ENCODE measurements around the gene PRC1.
A peak's percentile ranks its signal among the peaks of the same experiment; 100 is the strongest.

Gene PRC1

GRCh38 chr15:90954712-90955623, 39.4 kb downstream of the PRC1 start, which contains the start of gene RCCD1:
Gene RCCD1 (plus strand): TSS chr15:90954884. CDS start chr15:90956735, 1,851 bp downstream.
- peak; percentile 96 for DNase-seq

- no peak for DNase-seq
Observed at GRCh38 chr15:90953947-90954711, 40.2 kb downstream of the PRC1 start.

- no peak for DNase-seq
Observed at GRCh38 chr15:90952901-90953677, 41.2 kb downstream of the PRC1 start.

GRCh38 chr15:90950676-90951075, 43.7 kb downstream of the PRC1 start:
- no peak for DNase-seq

DNA sequence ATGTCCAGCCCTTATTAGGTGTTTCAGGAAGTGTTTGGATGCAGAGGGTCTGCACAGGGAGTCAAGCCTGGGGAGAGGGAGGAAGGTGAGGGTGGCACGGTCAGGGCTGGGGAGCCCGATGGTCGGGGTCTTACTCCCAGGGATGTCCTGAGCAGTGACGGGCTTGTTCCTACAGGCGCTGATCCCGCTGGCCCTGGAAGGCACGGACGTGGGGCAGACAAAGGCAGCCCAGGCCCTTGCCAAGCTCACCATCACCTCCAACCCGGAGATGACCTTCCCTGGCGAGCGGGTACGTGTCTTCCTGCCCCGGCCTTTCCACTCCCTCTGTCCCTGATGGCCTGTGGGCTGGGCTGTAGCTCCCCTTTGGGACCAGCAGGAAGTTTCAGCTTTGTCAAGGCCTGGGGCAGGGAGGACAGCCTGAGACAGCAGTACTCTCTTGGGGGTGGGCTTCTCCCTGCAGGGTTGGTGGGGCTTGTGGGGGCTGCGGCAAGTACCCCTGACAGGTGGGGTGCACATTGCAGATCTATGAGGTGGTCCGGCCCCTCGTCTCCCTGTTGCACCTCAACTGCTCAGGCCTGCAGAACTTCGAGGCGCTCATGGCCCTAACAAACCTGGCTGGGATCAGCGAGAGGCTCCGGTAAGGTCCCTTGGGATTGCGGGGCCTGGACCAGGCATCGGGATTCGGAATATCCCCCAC, 44.2 kb downstream of the PRC1 start:
- DNase-seq, result no peak

DNA sequence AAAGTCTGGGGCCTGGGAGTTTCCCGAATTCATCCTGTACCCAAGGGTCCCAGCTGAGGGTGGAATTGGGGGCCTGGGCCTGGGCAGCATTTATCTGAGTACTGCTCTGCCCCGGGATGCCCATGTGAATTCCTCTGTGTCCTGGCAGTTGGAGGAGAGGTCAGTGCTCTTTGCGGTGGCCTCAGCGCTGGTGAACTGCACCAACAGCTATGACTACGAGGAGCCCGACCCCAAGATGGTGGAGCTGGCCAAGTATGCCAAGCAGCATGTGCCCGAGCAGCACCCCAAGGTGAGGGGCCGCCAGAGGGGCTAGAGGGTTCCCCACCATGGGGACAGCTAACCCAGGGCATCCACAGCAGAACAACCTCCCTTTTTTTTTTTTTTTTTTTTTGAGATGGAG, 45.8 kb downstream of the PRC1 start:
- DNase-seq, result no peak

- DNase-seq, result no peak
Observed at GRCh38 chr15:90947577-90948357, 46.6 kb downstream of the PRC1 start.

GRCh38 chr15:90946941-90947576, 47.3 kb downstream of the PRC1 start:
- no peak for DNase-seq

- no peak for DNase-seq
Observed at GRCh38 chr15:90946538-90946937, 47.8 kb downstream of the PRC1 start.

DNA sequence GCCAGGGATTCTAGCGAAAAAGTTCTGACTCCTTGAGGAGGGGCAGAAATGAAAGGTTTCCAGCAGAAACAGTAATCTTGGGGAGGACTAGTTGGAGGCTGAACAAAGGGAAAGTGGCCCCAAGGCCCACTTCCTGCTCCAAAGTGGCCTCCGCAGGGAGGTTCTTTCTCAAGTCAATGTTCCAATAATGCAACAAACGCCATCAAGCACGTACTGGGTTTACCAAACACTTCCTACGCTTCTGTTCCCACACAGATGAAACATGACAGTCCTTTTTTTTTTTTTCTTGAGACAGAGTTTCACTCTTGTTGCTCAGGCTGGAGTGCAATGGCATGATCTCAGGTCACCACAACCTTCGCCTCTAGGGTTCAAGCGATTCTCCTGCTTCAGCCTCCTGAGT, 49.2 kb downstream of the PRC1 start:
- no peak for DNase-seq

GRCh38 chr15:90942354-90943120, 51.8 kb downstream of the PRC1 start:
- DNase-seq, result no peak

DNA sequence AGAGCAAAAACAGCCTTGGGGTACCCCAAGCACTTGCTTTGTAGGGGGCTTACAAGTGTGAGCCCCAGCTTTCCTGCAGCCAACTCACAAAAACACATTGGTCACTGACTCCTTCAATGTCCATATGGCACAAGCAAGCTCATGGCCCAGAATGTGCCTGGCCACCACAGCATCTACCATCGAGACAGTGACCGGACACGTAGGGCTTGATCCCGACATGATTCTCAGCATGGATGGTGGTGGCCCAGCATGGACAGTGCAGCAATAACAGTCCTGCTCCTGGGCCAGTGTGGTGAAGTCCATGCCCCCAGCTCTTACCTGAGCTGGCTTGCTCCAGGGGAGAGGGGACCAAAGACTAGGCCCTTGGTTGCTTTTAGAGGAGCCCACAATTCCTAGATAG, 53.3 kb downstream of the PRC1 start:
- no peak for DNase-seq

- DNase-seq, result no peak
Observed at GRCh38 chr15:90939756-90940155, 54.6 kb downstream of the PRC1 start.

- DNase-seq, result no peak
Observed at GRCh38 chr15:90938261-90938660, 56.1 kb downstream of the PRC1 start.

DNA sequence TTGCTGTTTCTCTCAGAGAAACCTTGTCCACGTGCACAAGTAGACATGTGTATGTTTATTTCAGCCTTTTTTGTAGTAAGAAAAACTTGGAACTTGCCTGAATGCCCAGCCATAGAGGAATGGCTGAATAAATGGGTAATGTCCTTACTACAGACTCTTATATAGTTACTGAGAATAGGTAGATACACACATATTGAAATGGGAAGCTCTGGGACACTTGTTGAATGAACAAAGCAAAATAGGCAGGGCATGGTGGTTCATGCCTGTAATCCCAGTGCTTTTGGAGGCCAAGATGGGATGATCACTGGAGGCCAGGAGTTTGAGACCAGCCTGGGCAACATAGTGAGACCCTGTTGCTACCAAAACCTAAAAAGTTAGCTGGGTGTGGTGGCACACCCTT, 57.5 kb downstream of the PRC1 start:
- DNase-seq, result no peak

DNA sequence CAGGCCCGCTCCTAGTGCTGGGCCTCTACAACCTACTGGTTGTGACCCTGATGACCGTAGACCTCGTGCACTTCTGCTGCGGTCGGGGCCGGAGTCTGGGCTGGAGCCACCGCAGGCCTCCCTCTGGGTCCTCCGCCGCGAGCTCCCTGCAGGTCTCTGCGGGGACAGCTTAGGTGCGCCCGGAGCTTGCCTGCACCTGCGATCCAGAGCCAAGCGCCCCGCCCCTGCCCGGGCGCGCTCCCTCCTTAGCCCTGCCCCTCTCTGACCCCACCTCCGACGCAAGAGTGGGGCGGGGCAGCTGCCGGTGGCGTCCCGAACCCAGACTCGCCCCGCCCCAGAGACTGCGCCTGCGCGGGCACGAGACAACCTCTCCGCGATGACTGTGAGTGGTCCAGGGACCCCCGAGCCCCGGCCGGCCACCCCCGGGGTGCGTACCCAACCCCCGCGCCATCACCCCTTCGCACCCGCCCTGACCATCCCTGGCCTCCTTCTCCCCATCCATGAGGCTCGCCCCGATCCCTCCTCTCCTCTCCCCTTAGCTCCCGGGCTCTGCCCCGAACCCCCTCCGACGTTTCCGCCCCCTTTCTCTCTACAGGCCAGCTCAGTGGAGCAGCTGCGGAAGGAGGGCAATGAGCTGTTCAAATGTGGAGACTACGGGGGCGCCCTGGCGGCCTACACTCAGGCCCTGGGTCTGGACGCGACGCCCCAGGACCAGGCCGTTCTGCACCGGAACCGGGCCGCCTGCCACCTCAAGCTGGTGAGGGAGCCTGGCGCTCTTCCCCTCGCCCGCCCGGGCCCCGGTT, 59.2 kb downstream of the PRC1 start, which contains the start of gene UNC45A:
UNC45A (plus strand) TSS at position 337 of the 803 bp plus-strand sequence; CDS start at position 377, 40 bp downstream.
- peak; percentile 90 for DNase-seq

- DNase-seq, result peak; percentile 80
Observed at GRCh38 chr15:90934256-90934948, 59.9 kb downstream of the PRC1 start.

GRCh38 chr15:90933301-90933700, 61.0 kb downstream of the PRC1 start:
- DNase-seq, result no peak

DNA sequence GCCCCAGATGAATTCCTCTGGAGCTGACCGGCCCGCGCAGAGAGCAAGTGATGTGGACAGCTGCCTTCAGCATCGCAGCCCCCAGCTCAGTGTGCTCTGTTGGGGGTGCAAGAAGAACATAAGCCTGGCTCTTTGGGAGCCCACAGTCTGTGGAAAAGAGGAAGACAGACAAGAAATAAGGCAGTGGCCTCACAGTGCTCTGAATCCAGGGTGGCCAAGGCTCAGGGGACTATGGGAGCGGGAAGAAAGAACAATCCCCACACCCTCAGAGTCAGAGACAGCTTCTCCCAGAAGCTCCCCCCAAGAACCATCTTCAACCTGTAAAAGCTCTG, 61.7 kb downstream of the PRC1 start:
- DNase-seq, result no peak

Data from left hindlimb (tissue), 1 donor.